Stimulated activated CD4-positive, alpha-beta T cell treated with anti-CD3 and anti-CD28 coated beads, Interleukin-2, amount 100 ng/mL, for 48 hours (primary cell): ENCODE data around the gene SOD2.
"Not testable (repeated sequence)": the region's sequence is repeated elsewhere in the genome, so short reads cannot be mapped to it uniquely, and the experiment has no call there.

ENCODE experiments used
- DNase-seq, 2 donors: peaks; one replicate each; pipeline ENCODE4 v3.0.0-alpha.2; 2020

SOD2 gene

GRCh38 chr6:159681191-159681880, 11.7 kb downstream of the SOD2 start:
- no peak for DNase-seq

DNA sequence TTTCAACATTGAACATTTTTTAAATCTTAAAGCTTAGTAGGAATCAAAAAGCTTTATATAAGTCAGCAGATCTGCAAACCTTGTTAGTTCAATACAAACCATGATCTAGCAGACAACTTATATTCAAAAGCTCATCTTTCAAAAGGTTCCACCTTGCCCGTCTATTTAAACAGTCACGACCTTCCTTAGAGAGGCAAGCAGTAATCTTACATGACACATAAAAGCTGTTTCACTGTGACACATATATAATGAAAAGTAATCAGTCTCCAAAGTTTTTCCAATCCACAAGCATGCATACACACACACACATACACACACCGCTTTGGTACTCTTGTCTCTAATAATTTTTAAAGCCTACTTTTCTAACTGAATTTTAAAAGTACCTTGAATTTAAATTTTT, 12.9 kb downstream of the SOD2 start:
- DNase-seq, result no peak

- peak in 1 of 2 donors; percentile 28 for DNase-seq
Observed at GRCh38 chr6:159679091-159680077, 13.7 kb downstream of the SOD2 start.

- no peak for DNase-seq
Observed at GRCh38 chr6:159678574-159678973, 14.5 kb downstream of the SOD2 start.

DNA sequence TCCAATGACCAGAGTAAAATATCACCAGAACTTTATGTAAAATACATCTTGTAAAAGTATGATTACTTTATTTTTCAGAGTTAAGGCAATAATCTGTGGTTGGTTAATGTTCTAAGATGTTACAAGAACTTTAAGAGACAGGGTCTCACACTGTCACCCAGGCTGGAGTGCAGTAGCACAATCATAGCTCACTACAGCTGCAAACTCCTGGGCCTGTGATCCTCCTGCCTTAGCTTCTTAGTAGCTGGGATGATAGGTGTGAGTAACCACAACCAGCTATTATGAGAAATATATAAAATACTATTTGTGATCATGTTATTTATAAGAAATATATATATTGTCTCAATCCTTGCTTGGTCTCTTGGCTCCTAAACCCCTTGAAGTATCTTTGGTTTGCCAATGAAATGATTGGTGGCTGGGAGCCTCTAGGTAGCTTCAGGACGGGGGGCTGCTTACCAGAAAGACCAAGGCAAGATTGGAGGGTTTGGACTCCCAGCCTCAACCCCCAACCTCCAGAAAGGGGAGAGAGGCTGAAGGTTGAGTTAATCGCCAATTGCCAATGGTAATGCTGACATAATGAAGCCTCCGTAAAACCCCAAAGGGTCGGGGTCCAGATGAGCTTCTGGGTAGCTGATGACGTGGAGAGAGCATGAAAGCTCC, 15.4 kb downstream of the SOD2 start:
- no peak for DNase-seq

GRCh38 chr6:159676890-159677505, 16.0 kb downstream of the SOD2 start:
- DNase-seq, result no peak

GRCh38 chr6:159676236-159676635, 16.8 kb downstream of the SOD2 start:
- not testable (repeated sequence) for DNase-seq

DNA sequence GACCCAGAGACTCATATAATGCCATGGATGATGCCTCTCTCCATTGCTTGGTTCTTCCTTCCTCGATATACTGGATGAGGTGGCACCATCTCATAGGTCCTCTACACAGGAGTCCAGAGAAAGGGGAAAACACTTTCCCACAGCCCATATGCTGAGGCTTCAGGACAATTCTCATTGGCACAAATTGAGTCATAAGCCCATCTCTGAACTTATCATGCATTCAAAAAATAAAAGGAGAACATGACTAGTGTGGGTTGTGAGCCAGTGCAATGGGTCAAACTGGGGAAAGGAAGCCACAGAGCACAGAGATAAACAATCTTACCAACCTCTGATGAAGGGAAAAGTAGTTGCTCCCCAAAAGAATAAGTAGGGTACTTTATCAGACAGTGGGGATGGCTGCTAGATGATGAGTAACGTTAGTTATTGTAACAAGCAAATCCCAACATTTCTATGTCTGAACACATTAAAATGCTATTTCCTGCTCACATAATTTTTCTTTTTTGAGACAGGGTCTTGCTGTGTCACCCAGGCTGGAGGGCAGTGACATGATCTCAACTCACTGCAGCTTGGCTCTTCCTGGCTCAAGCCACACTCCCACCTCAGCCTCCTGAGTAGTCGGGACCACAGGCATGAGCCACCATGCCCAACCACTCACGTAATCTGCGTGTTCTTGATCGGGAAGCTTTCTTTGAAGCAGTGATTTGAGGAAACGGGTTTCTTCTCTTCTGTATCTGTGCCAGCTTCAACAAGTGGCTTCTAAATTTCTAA, 27.0 kb downstream of the SOD2 start:
- no peak for DNase-seq

GRCh38 chr6:159663368-159663889, 29.6 kb downstream of the SOD2 start:
- not testable (repeated sequence) for DNase-seq

- DNase-seq, result not testable (repeated sequence)
Observed at GRCh38 chr6:159661977-159662376, 31.1 kb downstream of the SOD2 start.

- DNase-seq, result no peak
Observed at GRCh38 chr6:159655409-159655988, 37.5 kb downstream of the SOD2 start.

DNA sequence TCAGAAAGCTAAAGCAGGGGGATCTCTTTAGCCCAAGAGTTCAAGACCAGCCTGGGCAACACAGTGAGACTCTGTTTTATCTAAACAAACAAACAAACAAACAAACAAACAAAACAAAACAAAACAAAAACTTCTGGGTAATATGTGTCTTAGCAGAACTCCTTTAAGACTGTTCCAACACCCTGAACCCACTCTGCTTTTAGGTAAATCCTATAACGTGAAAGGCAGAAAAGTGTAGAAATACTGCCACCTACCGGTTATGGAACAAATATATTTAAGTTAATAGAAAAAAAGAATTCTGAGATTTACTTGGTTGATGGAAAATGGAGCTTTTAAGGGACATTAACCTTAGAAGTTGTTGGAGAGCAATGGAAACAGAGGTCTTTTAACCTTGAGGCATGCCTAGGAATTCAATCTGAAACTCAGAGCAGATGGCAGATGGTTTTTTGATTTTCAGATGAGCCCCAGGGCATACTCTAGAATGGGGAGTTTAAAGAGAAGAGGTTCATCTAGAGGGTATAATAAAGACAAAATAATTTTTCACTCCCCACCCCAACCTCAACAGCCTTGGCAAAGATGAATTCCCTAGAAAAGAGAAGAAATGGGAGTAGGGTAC, 38.5 kb downstream of the SOD2 start:
- DNase-seq, result no peak

DNA sequence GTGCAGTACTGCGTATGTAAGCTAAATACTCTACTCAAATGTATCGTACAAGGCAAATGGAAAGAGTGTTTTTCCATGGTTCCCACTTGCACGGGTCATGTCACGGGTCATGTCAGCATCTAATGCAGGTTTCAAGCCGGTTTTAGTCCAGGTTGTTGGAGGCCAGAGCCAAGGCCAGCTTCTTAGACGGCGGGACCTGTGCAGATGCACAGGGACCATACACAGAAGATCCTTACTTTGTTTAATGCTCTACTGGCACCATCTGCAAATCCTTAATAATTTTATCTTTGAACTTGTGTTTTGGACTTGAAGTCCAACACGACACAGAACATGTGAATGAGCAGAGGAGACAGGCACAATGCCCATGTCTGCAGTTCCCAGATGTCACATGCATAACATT, 42.7 kb downstream of the SOD2 start:
- no peak for DNase-seq

DNA sequence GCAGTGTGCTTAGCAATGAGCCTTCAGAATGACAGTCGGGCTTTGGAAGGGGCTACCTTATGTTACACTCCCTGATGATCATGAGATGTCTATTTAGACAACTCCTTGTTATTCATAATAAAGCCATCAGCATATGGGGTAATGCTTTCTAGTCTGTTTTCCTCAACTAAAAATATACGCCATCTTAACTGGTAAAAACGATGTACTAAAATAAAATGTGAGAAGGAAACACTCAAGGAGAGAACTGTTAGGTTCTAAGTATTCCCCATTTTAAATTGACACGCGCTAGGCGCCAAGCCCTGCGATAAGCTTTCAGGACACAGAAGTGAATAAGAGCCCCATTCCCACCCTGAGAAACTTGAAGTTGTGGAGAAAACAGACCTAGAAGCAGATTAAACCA, 43.6 kb downstream of the SOD2 start:
- no peak for DNase-seq

GRCh38 chr6:159646733-159647132, 46.3 kb downstream of the SOD2 start:
- DNase-seq, result no peak

- no peak for DNase-seq
Observed at GRCh38 chr6:159646116-159646515, 46.9 kb downstream of the SOD2 start.

DNA sequence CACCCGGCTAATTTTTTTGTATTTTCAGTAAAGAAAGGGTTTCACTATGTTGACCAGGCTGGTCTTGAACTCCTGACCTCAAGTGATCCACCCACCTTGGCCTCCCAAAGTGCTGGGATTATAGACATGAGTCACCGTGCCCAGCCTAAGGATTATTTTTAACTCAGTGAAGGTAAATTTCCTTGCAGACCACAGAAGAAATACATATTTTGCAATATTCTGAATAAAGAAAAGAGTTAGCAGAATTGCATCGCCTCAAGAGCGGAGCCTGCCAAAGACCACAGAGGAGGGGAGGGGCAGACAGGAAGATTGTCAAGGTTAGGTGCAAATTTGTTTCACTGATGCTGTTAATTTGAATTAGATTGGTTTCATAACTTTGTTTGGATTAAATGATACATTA, 47.4 kb downstream of the SOD2 start:
- no peak for DNase-seq
